ENCODE measurements around the gene SFMBT2.

Gene SFMBT2

GRCh38 chr10:7117177-7117799, 293.5 kb downstream of the SFMBT2 start:
- TF ChIP-seq CTCF (IDR thresholded peaks at IDR 0.05; ENCODE audit: low read depth, low read length, missing control alignments): no peak
- in situ Hi-C loops (cut with HindIII; ENCODE audit: low sequenced_read_pairs): no loop called here
- DNase-seq (ENCODE audit: low read depth): no peak
- no peak overlapping the region for H3K4me3 ChIP-seq (ENCODE audit: low read depth, low read length)

GRCh38 chr10:7111561-7111960, 299.3 kb downstream of the SFMBT2 start:
- no peak for TF ChIP-seq CTCF (IDR thresholded peaks at IDR 0.05; ENCODE audit: low read depth, low read length, missing control alignments)
- no peak overlapping the region for H3K4me3 ChIP-seq (ENCODE audit: low read depth, low read length)
- DNase-seq (ENCODE audit: low read depth): peak; percentile 20

GRCh38 chr10:7111089-7111488, 299.7 kb downstream of the SFMBT2 start:
- DNase-seq (ENCODE audit: low read depth): no peak
- no peak for TF ChIP-seq CTCF (IDR thresholded peaks at IDR 0.05; ENCODE audit: low read depth, low read length, missing control alignments)
- in situ Hi-C loops (cut with HindIII; ENCODE audit: low sequenced_read_pairs): no loop called here
- no peak overlapping the region for H3K4me3 ChIP-seq (ENCODE audit: low read depth, low read length)

More at GRCh38 chr10:7111561-7111960, 299.3 kb downstream of the SFMBT2 start:
- in situ Hi-C loops (cut with HindIII; ENCODE audit: low sequenced_read_pairs): no loop called here

All from astrocyte of the cerebellum (primary cell).